ENCODE results near the gene ZMIZ1. TPM values are rescaled to one million over a fixed set of nuclear protein-coding genes. Genes with fewer than 3 reads are reported as not detected.

Gene ZMIZ1
- total RNA-seq, 1 experiment from 2014 or later: 11.5 TPM

- Histone ChIP-seq H3K27ac (no peak overlapping the region), H3K4me1 (peaks cover 33% of the 10 kb centered on the region), H3K36me3 (no peaks in the 10 kb centered on the region), H3K4me3 (no peak overlapping the region), H3K27me3 (no peaks in the 10 kb centered on the region), H3K9me3 (replicated peaks) (no peaks in the 10 kb centered on the region)
- DNase-seq: no peak
These were observed 44.2 kb downstream of the ZMIZ1 start for GRCh38 chr10:79112881-79113431.

DNA sequence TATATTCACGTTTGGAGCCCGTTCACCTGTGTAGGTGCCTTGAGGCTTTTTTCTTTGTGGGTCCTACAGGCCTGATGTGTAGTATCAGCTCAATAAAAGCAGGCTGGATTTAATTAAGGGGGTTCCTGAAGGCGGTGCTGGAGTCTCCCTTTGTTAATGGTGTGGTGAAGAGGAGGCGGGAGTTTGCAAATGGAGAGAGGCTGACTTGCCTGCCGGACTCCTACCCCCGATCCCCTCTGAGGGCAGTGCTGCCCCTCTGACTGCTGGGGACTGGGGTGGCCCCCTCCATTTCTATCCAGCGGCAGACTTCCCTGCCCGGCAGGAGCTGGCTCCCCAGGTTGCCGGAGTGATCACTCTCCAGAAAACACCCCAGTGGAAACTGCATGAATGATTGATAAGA is 45.1 kb downstream of the ZMIZ1 start:
- H3K27ac ChIP-seq: peak overlapping the region; percentile 59
- no peaks in the 10 kb centered on the region for H3K36me3 ChIP-seq
- H3K27me3 ChIP-seq: no peaks in the 10 kb centered on the region

DNA sequence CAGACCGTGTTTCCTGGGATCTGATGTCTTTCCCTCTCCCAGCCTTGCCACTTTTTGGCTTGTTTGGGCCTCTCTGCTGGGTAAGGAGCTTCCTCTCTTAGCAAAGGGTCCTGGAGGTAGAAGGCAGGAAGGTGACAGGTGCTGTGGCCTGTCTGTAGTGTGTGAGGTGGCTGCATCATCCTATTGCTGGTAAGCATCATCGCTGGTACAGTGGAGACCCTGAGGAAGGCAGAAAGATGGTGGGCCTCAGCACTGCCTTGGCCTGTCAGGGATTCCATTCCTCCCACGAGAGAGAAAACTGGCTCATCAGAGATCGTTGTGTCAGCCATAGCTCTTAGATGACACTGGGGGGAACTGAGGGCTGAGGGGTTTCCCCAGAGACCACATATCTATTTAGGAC is 46.5 kb downstream of the ZMIZ1 start:
- Histone ChIP-seq H3K4me1 (peaks cover 33% of the 10 kb centered on the region), H3K27ac (no peak overlapping the region), H3K9me3 (replicated peaks) (no peaks in the 10 kb centered on the region), H3K27me3 (no peaks in the 10 kb centered on the region), H3K36me3 (no peaks in the 10 kb centered on the region), H3K4me3 (no peak overlapping the region)
- no peak for DNase-seq

More for the DNA sequence above, 45.1 kb downstream of the ZMIZ1 start:
- no peak for DNase-seq
- Histone ChIP-seq H3K9me3 (replicated peaks) (no peaks in the 10 kb centered on the region), H3K4me1 (peaks cover 33% of the 10 kb centered on the region), H3K4me3 (peak overlapping the region; percentile 24)

DNA sequence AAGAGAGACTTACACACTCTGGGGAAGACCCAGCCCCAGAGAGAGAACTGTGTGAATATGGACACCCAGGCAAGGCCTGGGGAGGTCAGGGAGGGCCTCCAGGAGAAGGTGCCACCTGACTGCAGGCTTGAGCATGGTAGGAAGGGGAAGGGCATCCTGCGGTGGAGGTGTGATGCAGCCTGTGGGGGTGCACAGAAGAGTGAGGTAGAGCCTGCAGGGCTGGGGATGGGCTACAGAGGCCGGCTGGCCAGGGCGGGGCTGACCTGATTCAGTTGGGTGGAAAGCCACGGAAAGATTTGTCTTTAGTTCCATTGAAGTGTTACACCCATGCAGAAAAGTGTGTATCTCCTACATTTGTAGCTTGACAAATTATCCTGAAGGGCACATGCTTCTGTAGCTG is 47.6 kb downstream of the ZMIZ1 start:
- H3K9me3 ChIP-seq (replicated peaks): no peaks in the 10 kb centered on the region
- H3K4me3 ChIP-seq: no peak overlapping the region
- H3K27ac ChIP-seq: no peak overlapping the region
- no peaks in the 10 kb centered on the region for H3K36me3 ChIP-seq
- peaks cover 33% of the 10 kb centered on the region for H3K4me1 ChIP-seq
- no peaks in the 10 kb centered on the region for H3K27me3 ChIP-seq
- DNase-seq: no peak

- peaks cover 33% of the 10 kb centered on the region for H3K4me1 ChIP-seq
- no peaks in the 10 kb centered on the region for H3K27me3 ChIP-seq
- H3K27ac ChIP-seq: no peak overlapping the region
- H3K9me3 ChIP-seq (replicated peaks): no peaks in the 10 kb centered on the region
- H3K36me3 ChIP-seq: no peaks in the 10 kb centered on the region
- no peak overlapping the region for H3K4me3 ChIP-seq
- DNase-seq: no peak
These were observed 48.3 kb downstream of the ZMIZ1 start for GRCh38 chr10:79116801-79117723.

DNA sequence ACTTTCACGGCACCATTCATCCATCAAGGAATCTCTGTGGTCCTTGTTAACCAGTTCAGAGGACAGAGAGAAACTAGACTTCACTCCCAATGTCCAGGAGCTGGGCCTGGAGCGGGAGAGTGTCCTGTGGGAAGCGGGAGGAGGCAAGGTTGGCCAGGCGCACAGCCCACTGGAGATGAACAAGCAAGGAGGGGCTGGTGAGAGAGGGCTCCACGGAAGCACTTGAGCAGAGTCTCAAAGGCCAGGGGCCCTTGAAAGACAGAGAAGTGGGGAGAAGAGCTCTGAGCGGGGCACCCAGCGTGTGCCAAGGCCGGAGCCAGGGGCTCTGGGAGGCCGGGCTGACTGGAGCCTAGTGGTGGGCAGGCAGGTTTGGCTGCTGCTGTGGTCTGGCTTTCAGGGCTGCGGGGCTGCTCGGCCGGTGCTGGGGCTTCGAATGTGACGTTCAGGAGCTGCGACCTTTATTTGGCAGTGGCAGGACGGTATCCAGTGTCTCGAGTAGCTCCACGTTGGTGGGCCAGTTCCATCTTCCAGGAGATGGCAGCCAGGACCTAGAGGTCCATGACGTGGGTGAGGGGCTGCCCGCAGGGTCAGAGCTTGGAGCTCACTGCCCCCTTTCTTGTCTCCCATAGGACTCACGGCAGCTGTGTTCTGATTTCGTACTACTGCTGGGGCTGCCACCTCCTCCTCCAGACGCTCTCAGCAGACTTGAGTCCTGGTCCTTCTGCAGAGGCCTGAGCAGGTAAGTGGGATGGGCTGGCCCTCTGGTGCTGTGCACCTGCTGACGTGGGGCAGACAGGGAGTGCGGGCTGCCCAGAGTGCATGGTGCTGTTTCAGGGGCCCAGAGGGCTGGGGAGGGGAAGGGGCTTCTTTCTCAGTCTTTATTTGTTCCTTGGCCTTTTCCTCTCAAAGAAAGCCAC is 49.8 kb downstream of the ZMIZ1 start:
- Histone ChIP-seq H3K4me3 (no peak overlapping the region), H3K9me3 (replicated peaks) (no peaks in the 10 kb centered on the region), H3K27ac (no peak overlapping the region), H3K27me3 (no peaks in the 10 kb centered on the region), H3K4me1 (peaks cover 33% of the 10 kb centered on the region), H3K36me3 (no peaks in the 10 kb centered on the region)
- no peak for DNase-seq

- no peaks in the 10 kb centered on the region for H3K9me3 ChIP-seq (replicated peaks)
- no peak overlapping the region for H3K4me3 ChIP-seq
- peaks cover 31% of the 10 kb centered on the region for H3K4me1 ChIP-seq
- no peak for DNase-seq
- no peaks in the 10 kb centered on the region for H3K27me3 ChIP-seq
- no peak overlapping the region for H3K27ac ChIP-seq
- peaks cover 1% of the 10 kb centered on the region; the same call in 1 of the 2 replicates for H3K36me3 ChIP-seq
These were observed 50.5 kb downstream of the ZMIZ1 start for GRCh38 chr10:79119306-79119705.

DNA sequence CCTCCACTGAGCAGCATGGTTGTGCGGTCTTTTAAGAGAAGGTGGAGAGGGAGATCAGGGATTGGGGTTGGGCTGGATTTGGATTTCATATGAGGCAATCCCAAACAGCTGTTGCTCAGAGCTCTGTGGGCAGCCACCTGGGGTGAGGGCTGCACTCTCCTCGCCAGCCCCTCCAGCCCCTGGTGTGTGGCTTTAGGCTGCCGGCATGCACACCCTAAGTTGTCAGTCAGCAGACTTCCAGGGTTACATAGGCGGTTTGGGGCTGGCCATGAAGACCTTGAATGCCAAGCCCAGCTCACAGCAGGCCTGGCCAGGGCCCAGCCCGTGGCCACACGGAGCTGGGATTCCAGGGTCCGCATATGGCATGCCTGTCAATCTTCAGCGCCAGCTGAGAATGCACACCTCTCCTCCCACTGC is 54.8 kb downstream of the ZMIZ1 start:
- Histone ChIP-seq H3K27ac (peak overlapping the region; percentile 69), H3K4me1 (peaks cover 44% of the 10 kb centered on the region), H3K27me3 (no peaks in the 10 kb centered on the region), H3K9me3 (replicated peaks) (no peaks in the 10 kb centered on the region), H3K36me3 (peaks cover 9% of the 10 kb centered on the region), H3K4me3 (no peak overlapping the region)
- peak; percentile 97 to 98 for DNase-seq

DNA sequence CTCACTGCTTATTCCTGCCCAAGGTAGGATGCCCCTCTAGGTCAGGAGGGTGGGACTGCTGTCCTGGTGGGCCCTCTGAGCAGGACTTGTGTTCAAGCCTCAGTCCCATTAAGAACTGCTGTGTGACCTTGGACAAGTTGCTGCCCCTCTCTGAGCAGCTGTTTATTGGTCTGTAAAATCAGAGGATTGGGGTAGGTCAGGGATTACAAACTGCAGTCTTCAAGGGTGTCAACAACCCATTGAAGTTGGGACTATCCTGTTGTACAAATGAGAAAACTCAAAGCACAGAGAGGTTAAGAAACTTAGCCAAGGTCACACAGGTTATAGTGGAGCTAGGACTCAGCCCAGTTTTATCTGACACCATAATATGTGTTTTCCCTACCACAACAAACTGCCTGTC is 55.3 kb downstream of the ZMIZ1 start:
- Histone ChIP-seq H3K36me3 (peaks cover 9% of the 10 kb centered on the region), H3K27ac (peak overlapping the region; percentile 69), H3K4me3 (no peak overlapping the region), H3K27me3 (no peaks in the 10 kb centered on the region), H3K9me3 (replicated peaks) (no peaks in the 10 kb centered on the region), H3K4me1 (peaks cover 49% of the 10 kb centered on the region)
- DNase-seq: no peak

GRCh38 chr10:79125092-79125491 is 56.3 kb downstream of the ZMIZ1 start:
- Histone ChIP-seq H3K27me3 (no peaks in the 10 kb centered on the region), H3K4me3 (no peak overlapping the region), H3K27ac (peak overlapping the region; percentile 69), H3K9me3 (replicated peaks) (no peaks in the 10 kb centered on the region), H3K36me3 (peaks cover 9% of the 10 kb centered on the region), H3K4me1 (peaks cover 59% of the 10 kb centered on the region)
- no peak for DNase-seq

DNA sequence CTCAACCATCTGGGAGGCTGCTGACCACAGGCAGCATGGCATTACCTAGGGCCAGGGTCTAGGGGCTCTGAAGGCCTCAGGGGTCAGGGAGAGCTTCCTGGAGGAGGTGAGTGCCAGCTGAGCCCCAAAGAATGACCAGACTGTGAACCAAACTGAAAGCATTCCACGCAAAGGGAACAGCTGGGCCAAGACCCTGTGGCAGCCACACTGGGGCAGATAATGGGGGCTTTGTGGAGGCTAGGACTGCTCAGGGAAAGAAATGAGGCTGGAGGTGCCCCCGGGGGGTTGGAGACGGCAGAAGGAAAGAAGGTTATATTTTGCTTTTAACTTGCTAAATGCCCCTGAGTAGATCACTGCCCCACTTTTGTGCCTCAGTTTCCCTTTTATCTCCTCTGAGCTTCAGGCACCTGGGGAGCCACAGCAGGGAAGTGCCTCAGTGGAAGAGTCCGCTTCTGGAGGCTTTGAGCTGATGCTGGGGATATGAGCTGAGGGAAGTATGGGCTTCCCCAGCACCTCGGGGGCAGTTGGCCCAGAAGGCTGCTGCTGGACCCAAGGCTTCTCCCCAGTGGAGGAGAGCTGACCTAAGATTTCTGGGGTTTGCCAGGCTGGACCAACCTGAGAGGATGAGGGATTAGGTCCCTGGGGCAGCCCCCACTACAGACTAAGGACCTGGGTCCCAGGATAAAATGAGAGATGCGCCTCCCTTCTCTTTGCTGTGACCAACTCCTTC is 57.8 kb downstream of the ZMIZ1 start:
- peaks cover 9% of the 10 kb centered on the region for H3K36me3 ChIP-seq
- H3K9me3 ChIP-seq (replicated peaks): no peaks in the 10 kb centered on the region
- H3K27ac ChIP-seq: peak overlapping the region; percentile 67
- H3K4me1 ChIP-seq: peaks cover 73% of the 10 kb centered on the region
- H3K27me3 ChIP-seq: no peaks in the 10 kb centered on the region
- H3K4me3 ChIP-seq: no peak overlapping the region
- DNase-seq: peak; percentile 60 to 79

DNA sequence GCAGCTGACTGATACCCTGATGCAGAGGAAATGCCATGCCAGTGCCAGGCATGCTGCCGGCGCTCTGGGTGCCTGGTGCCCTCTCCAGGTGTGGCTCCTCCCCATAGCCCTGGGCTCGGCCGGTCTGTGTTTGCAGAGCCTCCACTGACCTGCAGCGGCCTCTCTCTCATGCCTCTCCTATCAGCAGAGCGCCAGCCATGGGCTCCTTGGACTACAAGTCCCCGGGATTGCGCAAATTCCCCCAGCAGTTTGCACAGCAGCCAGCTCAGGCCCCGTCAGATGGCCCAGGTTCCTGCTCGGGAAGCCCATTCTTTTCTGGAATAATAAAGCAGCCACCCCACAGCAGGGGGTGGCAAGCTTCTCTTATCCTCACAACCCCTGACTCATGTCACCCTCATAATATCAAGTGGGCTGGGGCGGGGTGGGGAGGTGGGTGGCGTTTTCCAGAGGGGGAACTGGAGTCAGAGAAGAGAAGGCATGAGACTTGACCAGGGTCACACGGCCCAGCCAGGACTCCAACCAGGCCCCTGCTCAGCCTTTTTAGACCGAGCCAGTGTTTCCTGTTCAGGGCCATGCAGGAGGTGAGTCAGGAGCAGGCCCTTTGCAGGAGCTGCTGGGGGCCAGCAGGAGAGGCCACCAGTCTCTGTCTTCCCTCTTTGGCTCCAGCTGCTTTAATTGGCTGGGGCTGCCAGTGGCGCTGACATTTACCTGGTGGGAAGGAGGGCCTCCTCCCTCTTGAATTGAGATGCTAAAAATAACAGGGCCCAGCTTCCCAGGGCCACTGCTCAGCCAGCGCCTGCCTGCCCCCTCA is 58.6 kb downstream of the ZMIZ1 start:
- Histone ChIP-seq H3K9me3 (replicated peaks) (no peaks in the 10 kb centered on the region), H3K4me1 (peaks cover 74% of the 10 kb centered on the region), H3K27ac (no peak overlapping the region), H3K4me3 (no peak overlapping the region), H3K36me3 (peaks cover 9% of the 10 kb centered on the region), H3K27me3 (no peaks in the 10 kb centered on the region)
- no peak for DNase-seq

DNA sequence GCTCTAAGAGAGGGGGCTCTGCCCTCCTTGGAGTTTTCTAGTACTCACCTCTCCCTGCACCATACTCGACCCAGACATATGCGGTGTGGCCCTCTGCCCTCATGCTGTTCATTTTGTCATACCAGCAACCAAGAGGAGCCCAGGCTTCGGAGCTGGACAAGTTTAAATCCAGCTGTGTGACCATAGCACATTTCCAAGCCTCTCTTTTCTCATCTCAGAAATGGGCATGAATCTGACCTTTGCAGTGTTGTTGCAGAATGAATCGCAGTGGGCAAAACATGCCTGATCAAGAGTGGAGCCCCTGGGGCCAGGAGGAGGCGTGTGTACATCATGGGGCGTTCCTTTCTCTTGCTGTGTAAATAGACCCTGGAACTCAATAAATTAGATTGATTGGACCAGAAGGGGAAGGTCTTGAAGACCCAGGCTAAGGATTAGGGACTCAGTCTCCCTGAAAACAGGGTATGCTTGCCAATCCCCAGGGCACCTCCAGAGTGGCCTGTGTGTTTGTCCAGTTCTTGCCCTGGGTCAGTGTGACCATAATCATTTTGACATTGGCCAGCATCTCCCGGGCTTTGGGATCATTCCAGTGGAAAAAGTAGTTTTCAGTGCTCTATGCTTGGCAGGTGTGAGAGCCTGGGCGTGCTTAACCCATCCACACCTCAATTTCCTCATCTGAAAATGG is 59.6 kb downstream of the ZMIZ1 start:
- no peaks in the 10 kb centered on the region for H3K27me3 ChIP-seq
- peak overlapping the region; percentile 34; the same call in 1 of the 2 replicates for H3K27ac ChIP-seq
- peaks cover 9% of the 10 kb centered on the region for H3K36me3 ChIP-seq
- H3K4me3 ChIP-seq: no peak overlapping the region
- peaks cover 76% of the 10 kb centered on the region for H3K4me1 ChIP-seq
- H3K9me3 ChIP-seq (replicated peaks): no peaks in the 10 kb centered on the region
- no peak for DNase-seq
